ENCODE data around the gene HDGF.

- TF ChIP-seq CTCF (IDR thresholded peaks at IDR 0.05) (no peak), POLR2A (IDR thresholded peaks at IDR 0.05) (no peak)
These were observed 24.0 kb downstream of the HDGF start for GRCh38 chr1:156727492-156727891.
